GM12874 (cell line): Measurements from ENCODE around the gene RHOF.

ENCODE experiments used
- TF ChIP-seq, protein P1 (sequence below): IDR thresholded peaks from 2 replicates; pipeline ENCODE4 v1.5.1; 2011; ENCODE audit warnings: low read depth, mild to moderate bottlenecking, control low read depth, low read length, moderate library complexity; ENCODE audit not compliant: insufficient read depth

RHOF gene

DNA sequence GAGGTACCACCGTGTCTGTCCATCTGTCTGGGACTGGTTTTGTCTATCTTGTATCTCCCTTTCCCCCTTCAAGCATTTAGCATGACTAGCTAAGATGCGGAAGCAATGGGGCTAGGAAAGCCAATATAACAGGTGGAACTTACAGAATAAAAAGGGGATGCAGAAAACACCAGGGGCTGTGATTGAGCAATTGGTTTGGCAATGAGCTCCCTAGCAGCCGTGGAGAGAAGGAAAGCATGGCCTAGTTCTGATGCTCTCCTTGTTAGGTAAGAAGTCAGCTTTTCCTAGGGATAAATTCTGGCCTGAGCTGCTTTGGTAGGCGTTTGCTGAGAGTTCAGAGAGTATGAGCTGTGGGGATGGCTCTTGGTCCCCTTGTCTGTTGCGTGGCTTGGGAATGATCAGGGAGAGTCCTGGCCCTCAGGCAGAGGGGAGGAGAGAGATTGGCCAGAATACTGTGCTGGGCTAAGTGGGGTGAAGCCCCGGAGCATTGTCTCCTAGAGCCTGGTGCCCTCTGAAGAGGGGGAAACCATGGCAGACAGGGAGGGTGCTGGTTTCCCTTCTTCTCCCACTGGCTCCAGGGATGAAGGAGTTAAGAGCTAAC is 17.4 kb upstream of the RHOF start:
- TF ChIP-seq, protein P1, sequence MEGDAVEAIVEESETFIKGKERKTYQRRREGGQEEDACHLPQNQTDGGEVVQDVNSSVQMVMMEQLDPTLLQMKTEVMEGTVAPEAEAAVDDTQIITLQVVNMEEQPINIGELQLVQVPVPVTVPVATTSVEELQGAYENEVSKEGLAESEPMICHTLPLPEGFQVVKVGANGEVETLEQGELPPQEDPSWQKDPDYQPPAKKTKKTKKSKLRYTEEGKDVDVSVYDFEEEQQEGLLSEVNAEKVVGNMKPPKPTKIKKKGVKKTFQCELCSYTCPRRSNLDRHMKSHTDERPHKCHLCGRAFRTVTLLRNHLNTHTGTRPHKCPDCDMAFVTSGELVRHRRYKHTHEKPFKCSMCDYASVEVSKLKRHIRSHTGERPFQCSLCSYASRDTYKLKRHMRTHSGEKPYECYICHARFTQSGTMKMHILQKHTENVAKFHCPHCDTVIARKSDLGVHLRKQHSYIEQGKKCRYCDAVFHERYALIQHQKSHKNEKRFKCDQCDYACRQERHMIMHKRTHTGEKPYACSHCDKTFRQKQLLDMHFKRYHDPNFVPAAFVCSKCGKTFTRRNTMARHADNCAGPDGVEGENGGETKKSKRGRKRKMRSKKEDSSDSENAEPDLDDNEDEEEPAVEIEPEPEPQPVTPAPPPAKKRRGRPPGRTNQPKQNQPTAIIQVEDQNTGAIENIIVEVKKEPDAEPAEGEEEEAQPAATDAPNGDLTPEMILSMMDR, result no peak

DNA sequence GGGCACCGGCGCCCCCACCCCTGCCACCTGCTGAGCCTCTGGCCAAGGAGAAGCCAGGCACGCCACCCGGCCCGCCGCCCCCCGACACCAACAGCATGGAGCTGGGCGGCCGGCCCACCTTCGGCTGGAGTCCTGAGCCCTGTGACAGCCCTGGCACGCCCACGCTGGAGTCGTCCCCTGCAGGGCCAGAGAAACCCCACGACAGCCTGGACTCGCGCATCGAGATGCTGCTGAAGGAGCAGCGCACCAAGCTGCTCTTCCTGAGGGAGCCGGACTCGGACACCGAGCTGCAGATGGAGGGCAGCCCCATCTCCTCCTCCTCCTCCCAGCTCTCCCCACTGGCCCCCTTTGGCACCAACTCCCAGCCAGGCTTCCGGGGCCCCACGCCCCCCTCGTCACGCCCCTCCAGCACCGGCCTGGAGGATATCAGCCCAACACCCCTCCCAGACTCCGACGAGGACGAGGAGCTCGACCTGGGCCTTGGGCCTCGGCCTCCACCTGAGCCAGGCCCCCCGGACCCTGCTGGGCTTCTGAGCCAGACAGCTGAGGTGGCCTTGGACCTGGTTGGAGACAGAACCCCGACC is 16.8 kb upstream of the RHOF start:
- TF ChIP-seq, protein P1, result no peak

GRCh38 chr12:121809712-121810116 is 16.2 kb upstream of the RHOF start:
- TF ChIP-seq, protein P1, result no peak

GRCh38 chr12:121808623-121809022 is 15.1 kb upstream of the RHOF start:
- TF ChIP-seq, protein P1, result no peak

DNA sequence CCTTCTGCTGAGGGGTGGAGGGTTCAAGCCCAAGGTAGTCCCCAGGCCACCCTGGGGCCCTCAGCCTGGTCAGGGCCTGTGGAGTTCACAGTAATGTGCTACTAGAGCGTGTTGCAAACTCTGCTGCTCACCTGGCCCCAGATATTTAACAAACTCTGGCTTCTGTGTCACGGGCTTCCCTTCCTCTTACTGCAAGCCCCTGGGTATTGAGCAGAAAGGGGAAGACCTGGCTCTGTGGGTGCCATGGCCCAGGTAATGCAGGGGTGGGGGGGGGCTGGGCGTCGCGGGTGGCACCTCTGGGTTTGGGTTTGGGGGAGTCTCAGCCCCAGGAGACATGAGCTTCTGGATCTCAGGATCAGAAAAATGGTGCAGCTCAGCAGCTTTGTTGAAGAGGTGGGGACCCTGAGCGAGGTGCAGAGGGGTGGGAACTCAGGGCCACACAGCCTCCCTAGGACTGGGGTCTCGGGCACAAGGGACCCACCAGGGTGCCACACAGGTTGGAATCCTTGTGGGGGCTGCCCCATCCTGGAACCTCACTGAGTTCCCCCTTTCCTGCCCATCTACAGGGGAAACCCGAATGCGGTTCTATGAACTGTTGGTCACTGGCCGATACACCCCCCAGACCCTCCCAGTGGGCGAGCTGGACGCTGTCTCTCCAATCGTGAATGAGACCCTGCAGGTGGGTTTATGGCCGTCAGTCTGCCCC is 14.3 kb upstream of the RHOF start:
- TF ChIP-seq, protein P1, result no peak

DNA sequence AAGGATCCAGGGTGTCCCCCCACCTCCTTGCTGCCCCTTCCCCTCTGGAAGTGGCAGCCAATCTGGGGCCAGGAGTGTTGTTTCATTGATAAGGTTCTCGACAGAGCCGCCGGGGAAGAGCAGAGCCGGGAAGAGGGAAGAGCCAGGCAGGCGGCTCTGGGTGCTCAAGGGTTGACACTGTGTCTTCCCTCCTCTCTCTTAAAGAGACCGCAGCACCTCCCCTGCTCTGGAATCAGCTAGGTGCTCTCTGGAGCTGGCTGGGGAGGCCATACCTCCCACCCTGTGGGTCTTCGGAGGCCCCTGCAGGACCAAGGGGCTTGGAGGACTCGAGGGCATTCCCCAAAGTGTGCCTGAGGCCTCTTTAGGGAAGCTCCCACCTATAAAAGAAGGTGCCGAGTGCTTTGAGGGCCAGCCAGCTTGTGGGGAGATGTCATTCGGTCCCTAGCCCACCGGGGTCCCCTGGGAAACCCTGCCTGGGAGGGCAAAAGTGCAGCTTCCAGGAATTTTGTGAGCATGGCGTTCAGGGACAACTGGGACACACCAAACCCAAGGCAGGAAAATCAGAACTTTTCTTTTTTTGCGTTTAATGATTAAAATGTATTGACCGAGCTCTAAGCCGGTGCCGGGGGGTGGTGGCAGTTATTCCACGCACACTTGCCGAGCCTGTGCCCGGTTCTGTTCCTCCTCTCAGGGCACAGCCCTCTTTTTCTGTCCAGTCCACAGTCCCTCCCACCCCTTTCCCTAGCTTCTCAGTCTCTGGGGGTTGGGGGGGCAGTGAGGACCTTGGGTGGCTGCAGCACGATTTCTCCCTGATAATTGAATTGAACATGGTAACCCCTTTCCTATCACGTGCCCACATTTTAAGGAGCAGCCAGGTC is 13.3 kb upstream of the RHOF start:
- TF ChIP-seq, protein P1, result no peak
